Measurements from ENCODE around the gene SERPINB13. TPM values are rescaled to one million over a fixed set of nuclear protein-coding genes. Genes with fewer than 3 reads are reported as not detected.

The SERPINB13 gene
- polyA plus RNA-seq, 4 donors, result not detected

DNA sequence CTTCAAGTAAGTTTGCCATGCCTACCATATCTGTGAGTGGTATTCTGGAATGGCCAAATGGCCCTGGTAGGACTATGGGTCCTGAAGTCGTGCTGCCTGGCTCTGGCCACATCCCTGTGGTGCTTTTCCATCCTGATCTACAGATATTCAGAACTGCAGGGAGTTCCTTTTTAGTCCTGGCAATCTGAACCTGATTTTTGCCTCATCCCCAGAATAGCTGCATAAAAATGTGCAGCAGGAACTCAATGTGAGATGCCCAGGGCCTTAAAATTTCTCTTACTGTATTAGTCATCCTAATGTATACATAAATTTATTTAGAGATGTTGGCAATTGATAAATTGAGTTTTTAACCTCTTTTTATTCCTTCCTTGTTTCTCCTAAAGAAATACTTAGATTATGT is 5.3 kb downstream of the SERPINB13 start:
- H3K4me3 ChIP-seq (ENCODE audit: low read depth in 1 of 3, low read length in 3 of 3), result no peak overlapping the region
- no peaks in the 10 kb centered on the region for H3K36me3 ChIP-seq (ENCODE audit: control insufficient read depth in 3 of 3, insufficient read depth in 2 of 3, low read depth in 1 of 3, low read length in 3 of 3)
- no peak for DNase-seq
- WGBS, 3 donors, result 13 to 33% (median 27%) methylated on average over 1 of the region's 1 CpG
- H3K9me3 ChIP-seq (ENCODE audit: control insufficient read depth in 2 of 2, insufficient read depth in 1 of 2, low read depth in 1 of 2, low read length in 1 of 2), result no peaks in the 10 kb centered on the region
- H3K27ac ChIP-seq (ENCODE audit: low read depth in 1 of 3, low read length in 2 of 3), result no peak overlapping the region
- FAIRE-seq, result no peak
- no peaks in the 10 kb centered on the region for H3K4me1 ChIP-seq (ENCODE audit: control insufficient read depth in 3 of 3, insufficient read depth in 2 of 3, low read depth in 1 of 3, low read length in 2 of 3)
- H3K27me3 ChIP-seq (ENCODE audit: control insufficient read depth in 3 of 3, insufficient read depth in 3 of 3, low read length in 3 of 3), result no peaks in the 10 kb centered on the region

DNA sequence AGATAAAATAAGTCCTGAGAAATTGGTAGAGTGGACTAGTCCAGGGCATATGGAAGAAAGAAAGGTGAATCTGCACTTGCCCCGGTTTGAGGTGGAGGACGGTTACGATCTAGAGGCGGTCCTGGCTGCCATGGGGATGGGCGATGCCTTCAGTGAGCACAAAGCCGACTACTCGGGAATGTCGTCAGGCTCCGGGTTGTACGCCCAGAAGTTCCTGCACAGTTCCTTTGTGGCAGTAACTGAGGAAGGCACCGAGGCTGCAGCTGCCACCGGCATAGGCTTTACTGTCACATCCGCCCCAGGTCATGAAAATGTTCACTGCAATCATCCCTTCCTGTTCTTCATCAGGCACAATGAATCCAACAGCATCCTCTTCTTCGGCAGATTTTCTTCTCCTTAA is 9.8 kb downstream of the SERPINB13 start:
- no peaks in the 10 kb centered on the region for H3K27me3 ChIP-seq (ENCODE audit: control insufficient read depth in 3 of 3, insufficient read depth in 3 of 3, low read length in 3 of 3)

DNA sequence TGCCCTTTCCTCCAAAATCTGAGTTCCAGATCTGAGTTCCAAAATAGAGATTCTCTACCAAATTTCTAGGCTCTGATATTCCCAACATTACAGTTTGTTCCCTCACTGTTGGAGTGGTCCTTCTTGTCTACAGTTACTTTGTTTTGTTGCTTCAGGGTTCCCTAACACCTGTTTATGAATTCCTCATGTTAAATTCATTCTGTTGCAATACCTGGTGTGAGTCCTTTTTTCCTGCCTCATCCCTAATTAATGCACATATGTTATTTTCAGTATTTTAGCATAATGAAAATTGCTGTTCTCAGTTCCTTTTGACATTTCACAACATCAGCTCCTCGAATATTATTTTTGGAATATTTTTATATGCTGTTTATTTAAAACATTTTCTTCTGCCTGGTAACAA is 16.2 kb downstream of the SERPINB13 start:
- Histone ChIP-seq H3K4me1 (ENCODE audit: control insufficient read depth in 3 of 3, insufficient read depth in 2 of 3, low read depth in 1 of 3, low read length in 2 of 3) (no peaks in the 10 kb centered on the region), H3K27me3 (ENCODE audit: control insufficient read depth in 3 of 3, insufficient read depth in 3 of 3, low read length in 3 of 3) (no peaks in the 10 kb centered on the region), H3K4me3 (ENCODE audit: low read depth in 1 of 3, low read length in 3 of 3) (no peak overlapping the region), H3K9me3 (ENCODE audit: control insufficient read depth in 2 of 2, insufficient read depth in 1 of 2, low read depth in 1 of 2, low read length in 1 of 2) (no peaks in the 10 kb centered on the region), H3K36me3 (ENCODE audit: control insufficient read depth in 3 of 3, insufficient read depth in 2 of 3, low read depth in 1 of 3, low read length in 3 of 3) (no peaks in the 10 kb centered on the region), H3K27ac (ENCODE audit: low read depth in 1 of 3, low read length in 2 of 3) (no peak overlapping the region)
- WGBS, 3 donors, result 30 to 60% (median 48%) methylated on average over 1 of the region's 1 CpG
- DNase-seq (no peak), FAIRE-seq (no peak)

More for the DNA sequence above, 9.8 kb downstream of the SERPINB13 start:
- DNase-seq (no peak), FAIRE-seq (no peak)
- Histone ChIP-seq H3K27ac (ENCODE audit: low read depth in 1 of 3, low read length in 2 of 3) (no peak overlapping the region), H3K36me3 (ENCODE audit: control insufficient read depth in 3 of 3, insufficient read depth in 2 of 3, low read depth in 1 of 3, low read length in 3 of 3) (no peaks in the 10 kb centered on the region), H3K4me3 (ENCODE audit: low read depth in 1 of 3, low read length in 3 of 3) (no peak overlapping the region), H3K4me1 (ENCODE audit: control insufficient read depth in 3 of 3, insufficient read depth in 2 of 3, low read depth in 1 of 3, low read length in 2 of 3) (no peaks in the 10 kb centered on the region), H3K9me3 (ENCODE audit: control insufficient read depth in 2 of 2, insufficient read depth in 1 of 2, low read depth in 1 of 2, low read length in 1 of 2) (no peaks in the 10 kb centered on the region)
- 77 to 79% (median 79%) methylated on average over 14 of the region's 14 CpGs for WGBS, 3 donors

DNA sequence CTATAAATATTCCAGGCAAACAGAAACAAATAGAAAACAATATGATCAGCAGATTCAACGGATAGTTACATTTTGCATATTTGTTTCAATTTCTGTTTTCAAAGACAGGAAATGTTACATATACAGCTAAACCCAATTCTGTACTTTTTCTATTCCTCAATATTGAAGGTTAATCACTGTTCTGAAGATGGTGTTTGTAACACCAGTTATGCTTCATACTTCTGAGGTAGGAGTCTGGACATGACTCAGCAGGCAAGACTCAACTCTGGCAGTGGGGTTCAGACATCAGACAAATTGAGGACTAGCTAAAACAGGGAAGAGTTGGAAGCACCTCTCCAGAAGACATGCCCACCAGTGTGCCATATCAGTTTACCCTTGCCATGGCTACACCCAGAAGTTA is 16.6 kb downstream of the SERPINB13 start:
- Histone ChIP-seq H3K4me1 (ENCODE audit: control insufficient read depth in 3 of 3, insufficient read depth in 2 of 3, low read depth in 1 of 3, low read length in 2 of 3) (no peaks in the 10 kb centered on the region), H3K36me3 (ENCODE audit: control insufficient read depth in 3 of 3, insufficient read depth in 2 of 3, low read depth in 1 of 3, low read length in 3 of 3) (no peaks in the 10 kb centered on the region), H3K4me3 (ENCODE audit: low read depth in 1 of 3, low read length in 3 of 3) (no peak overlapping the region), H3K27me3 (ENCODE audit: control insufficient read depth in 3 of 3, insufficient read depth in 3 of 3, low read length in 3 of 3) (no peaks in the 10 kb centered on the region), H3K9me3 (ENCODE audit: control insufficient read depth in 2 of 2, insufficient read depth in 1 of 2, low read depth in 1 of 2, low read length in 1 of 2) (no peaks in the 10 kb centered on the region), H3K27ac (ENCODE audit: low read depth in 1 of 3, low read length in 2 of 3) (no peak overlapping the region)
- FAIRE-seq (no peak), DNase-seq (no peak)
- 0% methylated on average over 1 of the region's 1 CpG for WGBS, 3 donors

DNA sequence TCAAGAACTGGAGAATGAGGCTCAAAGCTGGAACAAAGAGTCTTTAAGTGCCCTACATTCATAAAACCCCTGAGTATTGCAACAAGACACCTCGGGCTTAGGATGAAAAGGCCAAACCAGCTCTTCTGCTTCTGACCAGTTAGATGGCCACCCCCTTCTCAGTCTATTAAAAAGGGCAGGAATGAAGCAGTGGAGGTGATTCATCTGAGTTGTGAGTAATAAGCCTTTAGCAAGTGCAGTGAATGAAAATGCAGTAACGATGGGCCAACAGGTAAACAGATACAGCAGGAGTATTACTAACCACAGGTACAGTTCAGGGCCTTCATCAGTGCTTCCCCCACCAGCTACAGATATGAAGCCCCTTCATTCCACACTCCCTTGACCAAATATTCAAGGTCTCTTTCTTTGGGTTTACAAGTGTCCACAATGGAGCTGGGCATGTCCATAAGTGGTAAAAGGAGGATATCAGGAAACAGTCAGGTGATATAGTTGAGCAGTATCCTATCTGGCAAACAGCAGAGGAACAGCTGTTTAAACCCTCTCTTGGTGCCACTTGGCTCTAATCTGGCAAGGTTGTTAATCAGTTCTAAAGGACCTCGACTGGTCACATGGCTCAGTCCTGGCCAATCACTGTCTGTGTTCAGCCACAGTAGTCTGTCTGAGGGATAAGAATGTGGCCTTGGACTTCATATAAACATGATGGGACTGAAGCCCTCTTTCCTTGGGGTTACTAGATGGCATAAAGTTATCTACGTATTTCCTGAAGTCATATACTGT is 17.8 kb downstream of the SERPINB13 start:
- Histone ChIP-seq H3K9me3 (ENCODE audit: control insufficient read depth in 2 of 2, insufficient read depth in 1 of 2, low read depth in 1 of 2, low read length in 1 of 2) (no peaks in the 10 kb centered on the region), H3K4me1 (ENCODE audit: control insufficient read depth in 3 of 3, insufficient read depth in 2 of 3, low read depth in 1 of 3, low read length in 2 of 3) (no peaks in the 10 kb centered on the region), H3K4me3 (ENCODE audit: low read depth in 1 of 3, low read length in 3 of 3) (no peak overlapping the region), H3K27ac (ENCODE audit: low read depth in 1 of 3, low read length in 2 of 3) (no peak overlapping the region), H3K36me3 (ENCODE audit: control insufficient read depth in 3 of 3, insufficient read depth in 2 of 3, low read depth in 1 of 3, low read length in 3 of 3) (no peaks in the 10 kb centered on the region), H3K27me3 (ENCODE audit: control insufficient read depth in 3 of 3, insufficient read depth in 3 of 3, low read length in 3 of 3) (no peaks in the 10 kb centered on the region)
- DNase-seq (no peak), FAIRE-seq (no peak)
- WGBS, 3 donors, result 38 to 70% (median 54%) methylated on average over 4 of the region's 4 CpGs

DNA sequence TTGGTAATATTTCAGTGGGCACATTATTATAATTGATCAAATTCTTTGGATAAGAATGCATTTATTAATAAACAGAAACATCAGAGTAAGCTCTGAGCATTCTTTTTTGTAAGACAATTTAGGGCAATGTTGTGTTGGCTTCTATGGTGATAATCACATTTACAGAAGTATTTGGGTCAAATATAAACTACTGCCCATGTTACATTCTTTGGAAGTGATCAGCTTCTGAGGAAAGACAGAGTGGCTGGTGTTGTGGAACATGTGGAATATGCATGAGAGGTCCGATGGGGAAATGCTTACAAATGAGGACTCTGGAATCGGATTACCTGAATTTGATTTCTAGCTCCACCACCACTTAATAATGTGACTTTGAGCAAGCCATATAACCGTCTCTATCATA is 19.4 kb downstream of the SERPINB13 start:
- DNase-seq (no peak), FAIRE-seq (no peak)
- WGBS, 3 donors, result 81 to 85% (median 82%) methylated on average over 3 of the region's 3 CpGs
- Histone ChIP-seq H3K27me3 (ENCODE audit: control insufficient read depth in 3 of 3, insufficient read depth in 3 of 3, low read length in 3 of 3) (no peaks in the 10 kb centered on the region), H3K4me1 (ENCODE audit: control insufficient read depth in 3 of 3, insufficient read depth in 2 of 3, low read depth in 1 of 3, low read length in 2 of 3) (no peaks in the 10 kb centered on the region), H3K4me3 (ENCODE audit: low read depth in 1 of 3, low read length in 3 of 3) (no peak overlapping the region), H3K36me3 (ENCODE audit: control insufficient read depth in 3 of 3, insufficient read depth in 2 of 3, low read depth in 1 of 3, low read length in 3 of 3) (no peaks in the 10 kb centered on the region), H3K27ac (ENCODE audit: low read depth in 1 of 3, low read length in 2 of 3) (no peak overlapping the region), H3K9me3 (ENCODE audit: control insufficient read depth in 2 of 2, insufficient read depth in 1 of 2, low read depth in 1 of 2, low read length in 1 of 2) (no peaks in the 10 kb centered on the region)

DNA sequence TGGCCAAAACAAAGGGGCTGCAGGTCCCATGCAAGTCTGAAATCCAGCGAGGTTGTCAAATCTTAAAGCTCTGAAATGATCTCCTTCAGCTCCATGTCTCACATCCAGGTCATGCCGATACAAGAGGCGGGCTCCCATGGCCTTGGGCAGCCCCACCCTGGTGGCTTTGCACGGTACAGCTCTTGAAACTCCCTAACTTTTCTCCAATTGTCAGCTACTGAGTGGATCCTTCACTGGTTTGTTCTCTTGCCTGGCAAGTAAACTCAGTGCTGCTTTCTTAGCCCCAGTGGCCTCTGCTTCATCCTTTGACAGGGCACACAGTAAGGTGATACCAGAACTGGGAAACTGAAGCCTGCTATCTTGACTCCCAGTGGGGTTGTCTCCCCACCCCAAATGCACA is 26.3 kb downstream of the SERPINB13 start:
- FAIRE-seq, result no peak
- DNase-seq, result no peak
- Histone ChIP-seq H3K4me1 (ENCODE audit: control insufficient read depth in 3 of 3, insufficient read depth in 2 of 3, low read depth in 1 of 3, low read length in 2 of 3) (no peaks in the 10 kb centered on the region), H3K4me3 (ENCODE audit: low read depth in 1 of 3, low read length in 3 of 3) (no peak overlapping the region), H3K36me3 (ENCODE audit: control insufficient read depth in 3 of 3, insufficient read depth in 2 of 3, low read depth in 1 of 3, low read length in 3 of 3) (no peaks in the 10 kb centered on the region), H3K9me3 (ENCODE audit: control insufficient read depth in 2 of 2, insufficient read depth in 1 of 2, low read depth in 1 of 2, low read length in 1 of 2) (no peaks in the 10 kb centered on the region), H3K27ac (ENCODE audit: low read depth in 1 of 3, low read length in 2 of 3) (no peak overlapping the region), H3K27me3 (ENCODE audit: control insufficient read depth in 3 of 3, insufficient read depth in 3 of 3, low read length in 3 of 3) (no peaks in the 10 kb centered on the region)
- WGBS, 3 donors, result 62 to 84% (median 73%) methylated on average over 4 of the region's 4 CpGs

DNA sequence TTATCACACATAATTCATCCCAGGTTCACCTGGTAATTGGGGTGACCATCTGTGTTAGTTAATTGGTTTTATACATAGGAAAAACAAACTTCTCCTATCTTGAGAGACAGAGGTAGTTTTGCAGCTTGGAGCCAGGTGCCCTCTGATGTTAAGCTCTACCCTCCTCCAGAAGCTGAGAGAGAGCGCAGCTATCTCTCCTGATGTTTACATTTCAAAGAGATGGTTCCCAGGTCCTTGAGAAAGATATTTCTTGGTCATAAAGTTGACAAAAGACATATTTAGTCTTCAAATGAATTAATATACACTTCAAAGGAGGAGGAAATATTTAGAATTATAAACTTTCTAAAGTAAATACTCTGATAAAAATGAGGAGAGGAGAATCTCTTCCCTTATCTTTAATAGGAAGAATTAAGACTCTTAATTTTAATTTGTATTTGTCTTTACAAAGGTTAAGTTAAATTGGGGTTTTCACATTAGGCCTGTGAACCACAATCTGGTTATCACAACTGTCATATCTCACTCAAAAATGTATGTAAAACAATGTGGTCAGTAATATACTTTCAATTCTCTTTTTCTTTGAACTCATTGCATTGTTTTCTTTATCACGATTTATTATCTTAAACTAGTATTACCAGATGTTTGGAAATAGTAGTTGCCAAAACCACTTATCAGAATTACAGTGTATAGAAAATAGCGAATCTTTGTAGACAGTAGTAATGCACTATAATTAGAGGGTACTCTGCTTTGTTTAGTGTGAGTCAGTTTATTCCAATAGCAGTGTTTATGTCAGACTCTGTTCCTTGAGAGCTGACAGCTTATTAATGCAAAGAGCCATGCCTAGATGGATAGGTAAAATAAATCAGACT is 30.1 kb downstream of the SERPINB13 start:
- DNase-seq, result no peak
- Histone ChIP-seq H3K27me3 (ENCODE audit: control insufficient read depth in 3 of 3, insufficient read depth in 3 of 3, low read length in 3 of 3) (no peaks in the 10 kb centered on the region), H3K36me3 (ENCODE audit: control insufficient read depth in 3 of 3, insufficient read depth in 2 of 3, low read depth in 1 of 3, low read length in 3 of 3) (no peaks in the 10 kb centered on the region), H3K27ac (ENCODE audit: low read depth in 1 of 3, low read length in 2 of 3) (no peak overlapping the region), H3K4me3 (ENCODE audit: low read depth in 1 of 3, low read length in 3 of 3) (no peak overlapping the region), H3K9me3 (ENCODE audit: control insufficient read depth in 2 of 2, insufficient read depth in 1 of 2, low read depth in 1 of 2, low read length in 1 of 2) (peaks cover 0 to 7% of the 10 kb centered on the region in 2 donors), H3K4me1 (ENCODE audit: control insufficient read depth in 3 of 3, insufficient read depth in 2 of 3, low read depth in 1 of 3, low read length in 2 of 3) (no peaks in the 10 kb centered on the region)
- FAIRE-seq, result no peak
- WGBS, 3 donors, result 10 to 20% (median 17%) methylated on average over 3 of the region's 3 CpGs

Data from small intestine (tissue), 7 donors.